Hematopoietic multipotent progenitor cell treated with erythropoietin and hydrocortisone succinate and interleukin-3 and kit ligand, for 6 days (in vitro differentiated cells): Measurements from ENCODE around the gene DPF3.

Experiments
- DNase-seq: peaks from one replicate; pipeline ENCODE4 v3.0.0-alpha.2; 2015

Gene DPF3

GRCh38 chr14:72583316-72584272, 310.3 kb downstream of the DPF3 start:
- DNase-seq, result no peak

- DNase-seq, result no peak
Observed at GRCh38 chr14:72582582-72582981, 311.3 kb downstream of the DPF3 start.

- DNase-seq, result no peak
Observed at GRCh38 chr14:72578514-72578913, 315.4 kb downstream of the DPF3 start.

GRCh38 chr14:72577521-72577920, 316.4 kb downstream of the DPF3 start:
- no peak for DNase-seq

GRCh38 chr14:72576258-72576657, 317.6 kb downstream of the DPF3 start:
- no peak for DNase-seq

- no peak for DNase-seq
Observed at GRCh38 chr14:72574715-72575114, 319.2 kb downstream of the DPF3 start.

- no peak for DNase-seq
Observed at GRCh38 chr14:72573725-72574417, 320.0 kb downstream of the DPF3 start.
